Measurements from ENCODE around the gene FRK. TPM values are rescaled to one million over a fixed set of nuclear protein-coding genes. Genes with fewer than 3 reads are reported as not detected.
"Not testable (repeated sequence)": the region's sequence is repeated elsewhere in the genome, so short reads cannot be mapped to it uniquely, and the experiment has no call there.

The FRK gene
- total and polyA plus RNA-seq, 9 donors = 0.40 to 0.79 (median 0.51) TPM

DNA sequence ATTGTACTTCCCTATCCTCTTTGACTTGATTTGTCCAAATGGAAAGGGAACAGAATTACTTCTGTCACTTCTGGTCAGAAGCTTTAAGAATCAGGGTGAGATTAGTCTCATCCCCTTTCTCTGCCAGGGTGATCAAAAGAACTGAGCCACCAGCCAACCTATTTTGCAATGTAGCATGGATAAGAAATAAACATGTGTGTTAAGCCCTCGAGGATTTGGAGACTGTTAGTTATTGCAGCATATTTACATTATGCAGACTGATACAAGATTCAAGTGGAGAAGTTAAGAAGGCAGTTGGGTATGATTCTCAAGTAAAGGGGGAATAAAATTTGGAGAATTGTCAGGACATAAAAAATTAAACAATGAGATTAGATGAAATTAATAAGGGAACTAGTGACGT is 106.0 kb downstream of the FRK start:
- WGBS (ENCODE audit: insufficient coverage) = 50% methylated on average over 1 of the region's 2 CpGs
- H3K27ac ChIP-seq (ENCODE audit: low read length) = no peak overlapping the region
- H3K4me1 ChIP-seq (ENCODE audit: control insufficient read depth, insufficient read depth, low read length) = no peaks in the 10 kb centered on the region
- no peak overlapping the region for H3K4me3 ChIP-seq (ENCODE audit: low read length)
- no peaks in the 10 kb centered on the region for H3K36me3 ChIP-seq (ENCODE audit: control insufficient read depth, insufficient read depth, low read length)
- DNase-seq = no peak
- H3K27me3 ChIP-seq (ENCODE audit: control insufficient read depth, insufficient read depth, low read length) = no peaks in the 10 kb centered on the region
- H3K9me3 ChIP-seq (replicated peaks; ENCODE audit: control insufficient read depth, low read depth, low read length) = no peaks in the 10 kb centered on the region

- Histone ChIP-seq H3K36me3 (ENCODE audit: control insufficient read depth, insufficient read depth, low read length) (no peaks in the 10 kb centered on the region), H3K27ac (ENCODE audit: low read length) (no peak overlapping the region), H3K4me3 (ENCODE audit: low read length) (no peak overlapping the region), H3K9me3 (replicated peaks; ENCODE audit: control insufficient read depth, low read depth, low read length) (no peaks in the 10 kb centered on the region), H3K27me3 (ENCODE audit: control insufficient read depth, insufficient read depth, low read length) (no peaks in the 10 kb centered on the region), H3K4me1 (ENCODE audit: control insufficient read depth, insufficient read depth, low read length) (no peaks in the 10 kb centered on the region)
- DNase-seq = no peak
Observed at GRCh38 chr6:115948751-115949150, 111.9 kb downstream of the FRK start.

DNA sequence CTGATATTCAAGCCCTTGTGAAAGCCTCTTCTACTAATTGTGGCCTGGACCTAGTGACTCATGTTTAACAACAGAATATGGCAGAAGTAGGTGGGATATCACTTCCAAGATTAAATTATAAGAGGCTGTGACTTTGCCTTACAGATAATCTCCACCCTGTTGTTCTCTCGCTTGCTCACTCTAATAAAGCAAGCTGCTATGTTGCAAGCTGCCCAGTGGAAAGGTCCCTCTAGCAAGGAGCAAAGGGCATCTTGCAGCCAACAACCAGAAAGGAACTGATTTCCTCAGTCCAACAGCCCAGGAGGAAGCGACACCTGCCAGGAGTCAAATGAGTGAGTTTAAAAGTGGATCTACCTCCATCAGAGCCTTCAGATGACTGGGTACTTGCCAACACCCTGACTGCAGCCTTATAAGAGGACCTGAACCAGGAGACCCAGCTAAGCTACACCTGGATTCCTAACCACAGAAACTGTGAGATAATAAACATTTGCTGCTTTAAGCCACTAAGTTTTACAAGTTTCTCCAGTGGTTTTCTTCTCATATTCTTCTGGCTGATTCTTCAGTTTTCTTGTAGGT is 112.6 kb downstream of the FRK start:
- no CpG with 5 or more reads among the region's 2 CpGs for WGBS (ENCODE audit: insufficient coverage)
- H3K9me3 ChIP-seq (replicated peaks; ENCODE audit: control insufficient read depth, low read depth, low read length) = no peaks in the 10 kb centered on the region

DNA sequence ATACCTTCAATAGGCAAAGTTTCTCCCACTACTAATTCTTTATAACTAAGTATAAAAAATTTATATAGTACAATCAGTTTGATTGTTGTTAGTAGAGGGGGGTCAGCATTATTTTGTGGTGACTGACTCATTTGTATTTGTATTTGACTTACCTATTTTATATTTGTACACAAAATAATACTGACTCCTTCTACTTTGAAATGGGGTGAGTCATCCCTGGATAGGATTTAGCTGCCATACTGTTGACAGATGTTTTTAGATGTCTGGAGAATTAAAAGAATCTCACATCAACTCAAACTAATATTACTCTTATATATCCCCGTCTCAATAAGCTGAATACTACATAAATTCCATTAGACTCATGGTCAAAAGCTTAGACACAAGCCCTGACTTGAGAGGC is 114.9 kb downstream of the FRK start:
- WGBS (ENCODE audit: insufficient coverage) = no CpG with 5 or more reads among the region's 1 CpG
- no peak for DNase-seq
- H3K27me3 ChIP-seq (ENCODE audit: control insufficient read depth, insufficient read depth, low read length) = no peaks in the 10 kb centered on the region
- no peaks in the 10 kb centered on the region for H3K36me3 ChIP-seq (ENCODE audit: control insufficient read depth, insufficient read depth, low read length)
- no peaks in the 10 kb centered on the region for H3K4me1 ChIP-seq (ENCODE audit: control insufficient read depth, insufficient read depth, low read length)
- no peak overlapping the region for H3K4me3 ChIP-seq (ENCODE audit: low read length)
- H3K27ac ChIP-seq (ENCODE audit: low read length) = no peak overlapping the region
- H3K9me3 ChIP-seq (replicated peaks; ENCODE audit: control insufficient read depth, low read depth, low read length) = no peaks in the 10 kb centered on the region

More for the DNA sequence above, 112.6 kb downstream of the FRK start:
- no peak overlapping the region for H3K4me3 ChIP-seq (ENCODE audit: low read length)
- no peak for DNase-seq
- no peaks in the 10 kb centered on the region for H3K36me3 ChIP-seq (ENCODE audit: control insufficient read depth, insufficient read depth, low read length)
- no peaks in the 10 kb centered on the region for H3K4me1 ChIP-seq (ENCODE audit: control insufficient read depth, insufficient read depth, low read length)
- H3K27me3 ChIP-seq (ENCODE audit: control insufficient read depth, insufficient read depth, low read length) = no peaks in the 10 kb centered on the region
- H3K27ac ChIP-seq (ENCODE audit: low read length) = no peak overlapping the region

DNA sequence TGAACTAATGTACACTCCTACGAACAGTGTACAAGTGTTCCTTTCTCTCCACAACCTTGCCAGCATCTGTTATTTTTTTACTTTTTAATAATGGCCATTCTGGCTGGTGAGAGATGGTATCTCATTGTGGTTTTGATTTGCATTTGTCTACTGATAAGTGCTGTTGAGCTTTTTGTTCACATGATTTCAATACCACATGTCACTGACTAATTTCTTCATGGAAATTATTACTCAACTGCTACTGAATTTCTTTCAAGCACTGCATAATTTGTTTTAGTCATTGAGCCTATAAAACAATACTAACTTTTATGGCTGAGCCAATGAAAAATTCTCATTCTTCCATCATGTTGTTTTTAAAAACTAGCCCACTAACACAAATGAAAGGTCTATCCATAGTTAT is 115.4 kb downstream of the FRK start:
- Histone ChIP-seq H3K9me3 (replicated peaks; ENCODE audit: control insufficient read depth, low read depth, low read length) (no peaks in the 10 kb centered on the region), H3K4me1 (ENCODE audit: control insufficient read depth, insufficient read depth, low read length) (no peaks in the 10 kb centered on the region), H3K4me3 (ENCODE audit: low read length) (no peak overlapping the region), H3K36me3 (ENCODE audit: control insufficient read depth, insufficient read depth, low read length) (no peaks in the 10 kb centered on the region), H3K27me3 (ENCODE audit: control insufficient read depth, insufficient read depth, low read length) (no peaks in the 10 kb centered on the region), H3K27ac (ENCODE audit: low read length) (no peak overlapping the region)
- DNase-seq = no peak
- WGBS (ENCODE audit: insufficient coverage) = no CpG with 5 or more reads among the region's 1 CpG

DNA sequence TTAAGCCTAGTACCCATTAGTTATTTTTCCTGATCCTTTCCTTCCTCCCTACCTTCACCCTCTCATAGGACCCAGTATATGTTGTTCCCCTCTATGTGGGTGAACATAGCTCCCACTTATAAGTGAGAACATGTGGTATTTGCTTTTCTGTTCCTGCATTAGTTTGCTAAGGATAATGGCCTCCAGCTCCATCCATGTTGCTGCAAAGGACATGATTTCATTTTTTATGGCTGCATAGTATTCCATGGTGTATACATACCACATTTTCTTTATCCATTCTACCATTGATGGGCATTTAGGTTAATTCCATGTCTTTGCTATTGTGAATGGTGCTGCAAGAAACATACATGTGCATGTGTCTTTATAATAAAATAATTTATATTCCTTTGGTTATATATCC is 115.9 kb downstream of the FRK start:
- not testable (repeated sequence) for H3K36me3 ChIP-seq (ENCODE audit: control insufficient read depth, insufficient read depth, low read length); H3K4me1 ChIP-seq (ENCODE audit: control insufficient read depth, insufficient read depth, low read length); H3K4me3 ChIP-seq (ENCODE audit: low read length); H3K9me3 ChIP-seq (replicated peaks; ENCODE audit: control insufficient read depth, low read depth, low read length); DNase-seq; H3K27ac ChIP-seq (ENCODE audit: low read length); H3K27me3 ChIP-seq (ENCODE audit: control insufficient read depth, insufficient read depth, low read length)

GRCh38 chr6:115937502-115937901 is 123.2 kb downstream of the FRK start:
- not testable (repeated sequence) for H3K4me1 ChIP-seq (ENCODE audit: control insufficient read depth, insufficient read depth, low read length); H3K27me3 ChIP-seq (ENCODE audit: control insufficient read depth, insufficient read depth, low read length); H3K36me3 ChIP-seq (ENCODE audit: control insufficient read depth, insufficient read depth, low read length); H3K4me3 ChIP-seq (ENCODE audit: low read length); DNase-seq; H3K9me3 ChIP-seq (replicated peaks; ENCODE audit: control insufficient read depth, low read depth, low read length); H3K27ac ChIP-seq (ENCODE audit: low read length)
- no CpG with 5 or more reads among the region's 2 CpGs for WGBS (ENCODE audit: insufficient coverage)

DNA sequence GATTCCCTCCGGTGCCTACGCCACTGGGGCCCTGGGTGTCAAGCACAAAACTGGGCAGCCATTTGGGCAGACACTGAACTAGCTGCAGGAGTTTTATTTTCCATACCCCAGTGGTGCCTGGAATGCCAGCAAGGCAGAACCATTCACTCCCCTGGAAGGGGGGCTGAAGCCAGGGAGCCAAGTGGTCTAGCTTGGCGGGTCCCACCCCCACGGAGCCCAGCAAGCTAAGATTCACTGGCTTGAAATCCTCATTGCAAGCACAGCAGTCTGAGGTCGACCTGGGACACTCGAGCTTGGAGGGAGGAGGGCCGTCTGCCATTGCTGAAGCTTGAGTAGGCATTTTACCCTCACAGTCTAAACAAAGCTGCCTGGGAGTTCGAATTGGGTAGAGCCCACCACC is 125.3 kb downstream of the FRK start:
- Histone ChIP-seq H3K9me3 (replicated peaks; ENCODE audit: control insufficient read depth, low read depth, low read length) (peaks cover 2% of the 10 kb centered on the region), H3K27ac (ENCODE audit: low read length) (no peak overlapping the region), H3K27me3 (ENCODE audit: control insufficient read depth, insufficient read depth, low read length) (no peaks in the 10 kb centered on the region), H3K36me3 (ENCODE audit: control insufficient read depth, insufficient read depth, low read length) (no peaks in the 10 kb centered on the region), H3K4me1 (ENCODE audit: control insufficient read depth, insufficient read depth, low read length) (no peaks in the 10 kb centered on the region), H3K4me3 (ENCODE audit: low read length) (no peak overlapping the region)
- 88% methylated on average over 5 of the region's 8 CpGs for WGBS (ENCODE audit: insufficient coverage)
- DNase-seq = no peak

DNA sequence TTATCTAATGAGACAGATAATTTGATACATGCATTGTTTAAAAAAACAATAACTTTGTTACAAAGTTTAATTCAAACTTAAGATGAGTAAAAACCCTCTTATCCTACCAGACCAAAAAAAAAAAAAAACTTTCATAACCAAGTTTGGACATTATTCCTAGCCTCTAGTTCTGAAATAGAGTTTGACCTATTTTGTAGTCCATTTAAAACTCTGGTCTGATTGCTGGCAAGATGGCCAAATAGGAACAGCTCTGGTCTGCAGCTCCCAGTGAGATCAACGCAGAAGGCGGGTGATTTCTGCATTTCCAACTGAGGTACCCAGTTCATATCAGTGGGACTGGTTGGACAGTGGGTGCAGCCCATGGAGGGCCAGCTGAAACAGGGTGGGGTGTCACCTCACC is 125.9 kb downstream of the FRK start:
- Histone ChIP-seq H3K27me3 (ENCODE audit: control insufficient read depth, insufficient read depth, low read length) (no peaks in the 10 kb centered on the region), H3K27ac (ENCODE audit: low read length) (no peak overlapping the region), H3K36me3 (ENCODE audit: control insufficient read depth, insufficient read depth, low read length) (no peaks in the 10 kb centered on the region), H3K4me3 (ENCODE audit: low read length) (no peak overlapping the region), H3K9me3 (replicated peaks; ENCODE audit: control insufficient read depth, low read depth, low read length) (peaks cover 1% of the 10 kb centered on the region), H3K4me1 (ENCODE audit: control insufficient read depth, insufficient read depth, low read length) (no peaks in the 10 kb centered on the region)
- WGBS (ENCODE audit: insufficient coverage) = no CpG with 5 or more reads among the region's 2 CpGs
- DNase-seq = no peak

DNA sequence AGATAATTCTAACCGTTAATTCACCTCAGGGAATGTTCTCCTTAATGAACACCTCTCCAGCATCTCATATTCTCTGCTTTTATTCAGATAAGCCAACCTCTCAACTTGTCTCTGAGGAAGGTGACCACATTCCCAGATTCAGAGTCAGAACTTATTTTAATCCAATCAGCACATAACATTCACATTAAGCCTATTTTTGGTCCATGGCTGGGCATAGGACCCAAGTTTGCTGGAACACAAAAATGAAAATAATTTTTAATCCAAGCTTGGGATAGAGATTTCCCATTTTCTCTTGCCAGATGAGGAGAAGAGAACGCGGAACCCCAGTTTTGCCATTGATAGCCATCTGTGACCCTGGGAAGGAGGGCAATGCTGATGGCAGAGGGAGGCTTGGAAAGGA is 126.5 kb downstream of the FRK start:
- Histone ChIP-seq H3K4me1 (ENCODE audit: control insufficient read depth, insufficient read depth, low read length) (no peaks in the 10 kb centered on the region), H3K27me3 (ENCODE audit: control insufficient read depth, insufficient read depth, low read length) (no peaks in the 10 kb centered on the region), H3K36me3 (ENCODE audit: control insufficient read depth, insufficient read depth, low read length) (no peaks in the 10 kb centered on the region), H3K27ac (ENCODE audit: low read length) (no peak overlapping the region), H3K9me3 (replicated peaks; ENCODE audit: control insufficient read depth, low read depth, low read length) (no peaks in the 10 kb centered on the region), H3K4me3 (ENCODE audit: low read length) (no peak overlapping the region)
- WGBS (ENCODE audit: insufficient coverage) = 90% methylated on average over 2 of the region's 3 CpGs
- DNase-seq = no peak

DNA sequence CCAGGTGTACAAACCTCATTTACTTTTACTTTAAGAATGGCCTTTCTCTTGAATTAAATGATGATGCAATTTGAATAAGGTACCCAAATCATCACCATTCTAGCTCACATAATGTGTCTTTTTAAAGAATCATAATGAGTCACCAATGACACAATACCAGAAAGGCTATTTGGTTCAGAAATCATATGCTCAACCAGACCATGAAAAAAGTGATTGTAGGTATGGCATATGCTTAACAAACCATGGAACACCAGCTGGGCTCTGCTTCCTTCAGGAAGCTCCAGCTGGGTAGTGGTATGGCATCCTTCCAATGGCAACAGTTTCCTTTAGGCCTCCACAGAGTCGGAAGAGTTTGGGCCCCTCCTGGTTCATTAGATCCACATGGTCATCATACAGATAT is 128.2 kb downstream of the FRK start:
- H3K27me3 ChIP-seq (ENCODE audit: control insufficient read depth, insufficient read depth, low read length) = no peaks in the 10 kb centered on the region
- no CpG with 5 or more reads among the region's 1 CpG for WGBS (ENCODE audit: insufficient coverage)
- no peak overlapping the region for H3K27ac ChIP-seq (ENCODE audit: low read length)
- H3K4me1 ChIP-seq (ENCODE audit: control insufficient read depth, insufficient read depth, low read length) = no peaks in the 10 kb centered on the region
- H3K4me3 ChIP-seq (ENCODE audit: low read length) = no peak overlapping the region
- DNase-seq = no peak
- H3K9me3 ChIP-seq (replicated peaks; ENCODE audit: control insufficient read depth, low read depth, low read length) = no peaks in the 10 kb centered on the region
- no peaks in the 10 kb centered on the region for H3K36me3 ChIP-seq (ENCODE audit: control insufficient read depth, insufficient read depth, low read length)
